ENCODE data around the gene TUBGCP3.

- TF ChIP-seq YY1 (IDR thresholded peaks at IDR 0.05) (no peak), CTCF (IDR thresholded peaks at IDR 0.05; ENCODE audit: low read depth, low read length, missing input control) (no peak), TAF1 (conservative IDR thresholded peaks at IDR 0.05) (no peak), REST (IDR thresholded peaks at IDR 0.05) (no peak), EGR1 (IDR thresholded peaks at IDR 0.05; ENCODE audit: low read depth in 2 of 2) (no peak), GABPA (IDR thresholded peaks at IDR 0.05 in 1 of 2, conservative IDR thresholded peaks at IDR 0.05 in 1 of 2) (no peak), FOXA2 (IDR thresholded peaks at IDR 0.05) (no peak), RXRA (IDR thresholded peaks at IDR 0.05) (no peak), MAX (IDR thresholded peaks at IDR 0.05) (no peak), RAD21 (IDR thresholded peaks at IDR 0.05) (no peak), JUND (IDR thresholded peaks at IDR 0.05) (no peak), ATF3 (IDR thresholded peaks at IDR 0.05) (no peak)
These were observed 13.4 kb upstream of the TUBGCP3 start for GRCh38 chr13:112601371-112601770.
